Measurements from ENCODE around the gene C12orf76.

DNA sequence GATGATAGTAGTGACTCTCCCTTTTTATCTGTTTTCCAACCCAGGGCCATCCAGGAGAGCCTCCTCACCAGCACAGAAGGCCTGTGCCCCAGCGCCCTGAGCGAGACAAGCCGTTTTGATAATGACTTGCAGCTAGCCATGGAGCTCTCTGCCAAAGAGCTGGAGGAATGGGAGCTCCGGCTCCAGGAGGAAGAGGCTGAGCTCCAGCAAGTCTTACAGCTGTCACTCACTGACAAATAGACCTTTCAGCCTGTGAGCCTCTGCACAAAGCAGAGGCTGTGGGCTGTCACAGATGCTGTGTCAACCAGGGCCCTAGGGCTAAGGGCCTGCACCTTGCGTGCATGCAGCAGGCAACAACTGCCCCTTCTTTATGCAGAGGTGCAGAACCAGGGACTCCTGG is 11.0 kb downstream of the C12orf76 start:
- TF ChIP-seq, protein P1, sequence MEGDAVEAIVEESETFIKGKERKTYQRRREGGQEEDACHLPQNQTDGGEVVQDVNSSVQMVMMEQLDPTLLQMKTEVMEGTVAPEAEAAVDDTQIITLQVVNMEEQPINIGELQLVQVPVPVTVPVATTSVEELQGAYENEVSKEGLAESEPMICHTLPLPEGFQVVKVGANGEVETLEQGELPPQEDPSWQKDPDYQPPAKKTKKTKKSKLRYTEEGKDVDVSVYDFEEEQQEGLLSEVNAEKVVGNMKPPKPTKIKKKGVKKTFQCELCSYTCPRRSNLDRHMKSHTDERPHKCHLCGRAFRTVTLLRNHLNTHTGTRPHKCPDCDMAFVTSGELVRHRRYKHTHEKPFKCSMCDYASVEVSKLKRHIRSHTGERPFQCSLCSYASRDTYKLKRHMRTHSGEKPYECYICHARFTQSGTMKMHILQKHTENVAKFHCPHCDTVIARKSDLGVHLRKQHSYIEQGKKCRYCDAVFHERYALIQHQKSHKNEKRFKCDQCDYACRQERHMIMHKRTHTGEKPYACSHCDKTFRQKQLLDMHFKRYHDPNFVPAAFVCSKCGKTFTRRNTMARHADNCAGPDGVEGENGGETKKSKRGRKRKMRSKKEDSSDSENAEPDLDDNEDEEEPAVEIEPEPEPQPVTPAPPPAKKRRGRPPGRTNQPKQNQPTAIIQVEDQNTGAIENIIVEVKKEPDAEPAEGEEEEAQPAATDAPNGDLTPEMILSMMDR (IDR thresholded peaks at IDR 0.05) = no peak
- TF ChIP-seq POLR2A (IDR thresholded peaks at IDR 0.05) = no peak

Data from right lobe of liver (tissue), 4 donors.